Keratinocyte (primary cell): ENCODE measurements around the gene CPT1B. TPM values are rescaled to one million over a fixed set of nuclear protein-coding genes. Genes with fewer than 3 reads are reported as not detected.

Source experiments
- DNase-seq: peaks from one replicate; pipeline ENCODE4 v3.0.0-alpha.2; 2011; ENCODE audit warnings: low read depth, missing footprints, low spot score
- FAIRE-seq: peaks from 2 replicates; lab custom pipeline; 2011; peaks lifted over from hg19 to GRCh38; lab: Jason Lieb, UNC
- H2AFZ ChIP-seq: 2 replicates; pipeline ENCODE4 v1.6.0; 2012; ENCODE audit warnings: low read length, control low read depth, inconsistent platforms; ENCODE audit not compliant: control insufficient read depth
- H3K27ac ChIP-seq: 2 replicates; pipeline ENCODE4 v1.5.1; 2011; ENCODE audit warnings: low read length; ENCODE audit not compliant: control insufficient read depth, insufficient read depth
- H3K27me3 ChIP-seq: 3 replicates; pipeline ENCODE4 v1.6.0; 2011; ENCODE audit warnings: low read length; ENCODE audit not compliant: control insufficient read depth, insufficient read depth; ENCODE audit errors: extremely low read depth
- H3K36me3 ChIP-seq, 2 experiments: 2 replicates in 1 of 2; 3 replicates in 1 of 2; pipeline ENCODE4 v1.5.1; 2011; ENCODE audit warnings: low read length in 2 of 2, mild to moderate bottlenecking in 1 of 2; ENCODE audit not compliant: control insufficient read depth in 2 of 2, insufficient read depth in 2 of 2; ENCODE audit errors: extremely low read depth in 1 of 2
- H3K4me1 ChIP-seq: 3 replicates; pipeline ENCODE4 v1.5.1; 2011; ENCODE audit warnings: low read length; ENCODE audit not compliant: control insufficient read depth, insufficient read depth; ENCODE audit errors: extremely low read depth
- H3K4me2 ChIP-seq: 3 replicates; pipeline ENCODE4 v1.6.0; 2011; ENCODE audit warnings: low read depth, low read length; ENCODE audit not compliant: control insufficient read depth, insufficient read depth; ENCODE audit errors: extremely low read depth
- H3K4me3 ChIP-seq, 3 experiments: fragments of 200-600 bp in 1 of 3; sonication (generic) in 1 of 3; 2 replicates in 2 of 3; 3 replicates in 1 of 3; pipeline ENCODE4 v1.5.1; 2011 to 2016; ENCODE audit warnings: low read length in 3 of 3, mild to moderate bottlenecking in 3 of 3, control low read depth in 2 of 3, inconsistent platforms in 1 of 3, low read depth in 1 of 3, mixed read lengths in 1 of 3, mixed run types in 1 of 3, moderate library complexity in 1 of 3; ENCODE audit not compliant: control insufficient read depth in 2 of 3, insufficient read depth in 2 of 3; ENCODE audit errors: extremely low read depth in 1 of 3
- H3K79me2 ChIP-seq: 2 replicates; pipeline ENCODE4 v1.6.0; 2012; ENCODE audit warnings: low read length; ENCODE audit not compliant: control insufficient read depth, insufficient read depth
- H3K9ac ChIP-seq: 3 replicates; pipeline ENCODE4 v1.6.0; 2011; ENCODE audit warnings: low read length; ENCODE audit not compliant: control insufficient read depth, insufficient read depth; ENCODE audit errors: extremely low read depth
- H3K9me1 ChIP-seq: 3 replicates; pipeline ENCODE4 v1.6.0; 2011; ENCODE audit warnings: low read length; ENCODE audit not compliant: control insufficient read depth, insufficient read depth; ENCODE audit errors: extremely low read depth
- H3K9me3 ChIP-seq: 2 replicates; pipeline ENCODE4 v1.5.1; 2012; ENCODE audit warnings: low read depth, low read length; ENCODE audit not compliant: control insufficient read depth
- H4K20me1 ChIP-seq: 3 replicates; pipeline ENCODE4 v1.6.0; 2011; ENCODE audit warnings: low read length; ENCODE audit not compliant: control insufficient read depth, insufficient read depth; ENCODE audit errors: extremely low read depth
- CTCF ChIP-seq, 3 experiments: IDR thresholded peaks in 1 of 3; conservative IDR thresholded peaks in 1 of 3; optimal IDR thresholded peaks in 1 of 3; 2 replicates in 2 of 3; 3 replicates in 1 of 3; pipeline versions ENCODE3 to v1.5.1; 2011; ENCODE audit warnings: low read length in 3 of 3, mild to moderate bottlenecking in 3 of 3, moderate library complexity in 2 of 3, control low read depth in 1 of 3, inconsistent platforms in 1 of 3; ENCODE audit not compliant: insufficient read depth in 2 of 3; ENCODE audit errors: extremely low read depth in 1 of 3
- EZH2 ChIP-seq: IDR thresholded peaks from one replicate; pipeline ENCODE4 v1.6.1; 2012; ENCODE audit warnings: inconsistent platforms, mild to moderate bottlenecking, low read length, moderate library complexity
- dilution Hi-C: fragments of 300-500 bp; cut with MboI; formaldehyde crosslinking; loops from one replicate; pipeline ENCODE4 v1.7.0; 2020; ENCODE audit warnings: low sequenced_read_pairs; ENCODE audit not compliant: extremely low pct_ligation_motif_present
- polyA plus RNA-seq, 5 experiments: library from polyadenylated mRNA; depleted of rRNA in 3 of 5; stranded (reverse) in 3 of 5; stranded (forward) in 1 of 5; unstranded in 1 of 5; fragments of >200 nt; gene quantifications; 1 replicate in 1 of 5; 2 replicates in 3 of 5; 3 replicates in 1 of 5; pipeline versions ENCODE4 v1.2.1 to v1.2.3, GENCODE V29; 2011 to 2012; ENCODE audit warnings: missing spikeins in 2 of 5, low read depth in 1 of 5, low replicate concordance in 1 of 5

CPT1B gene
- polyA plus RNA-seq, 1 donor (not counting 4 experiments of a cell fraction or from before 2014, with no cell fraction given): 11.0 TPM

- dilution Hi-C loops: no loop called here
- Histone ChIP-seq H2AFZ (no peak overlapping the region), H3K4me2 (no peak overlapping the region), H3K9ac (no peak overlapping the region), H3K4me1 (peaks cover 11% of the 10 kb centered on the region), H3K4me3 (no peak overlapping the region), H3K9me1 (no peaks in the 10 kb centered on the region), H3K79me2 (peaks cover 15% of the 10 kb centered on the region), H3K36me3 (peaks cover 8 to 11% of the 10 kb centered on the region in 2 experiments), H4K20me1 (no peaks in the 10 kb centered on the region), H3K27me3 (no peaks in the 10 kb centered on the region), H3K9me3 (no peaks in the 10 kb centered on the region), H3K27ac (no peak overlapping the region)
- FAIRE-seq: no peak
- TF ChIP-seq EZH2 (no peak), CTCF (optimal IDR thresholded peaks at IDR 0.05 in 1 of 3, IDR thresholded peaks at IDR 0.05 in 1 of 3, conservative IDR thresholded peaks at IDR 0.05 in 1 of 3; ENCODE audit: extremely low read depth in 1 of 3, insufficient read depth in 2 of 3, low read length in 3 of 3) (no peak)
- no peak for DNase-seq
Measured at GRCh38 chr22:50578776-50579310, 616 bp upstream of the CPT1B start.

GRCh38 chr22:50577697-50577986 lies 585 bp downstream of the CPT1B start:
- dilution Hi-C loops: no loop called here
- FAIRE-seq (no peak), DNase-seq (no peak)
- Histone ChIP-seq H3K9ac (no peak overlapping the region), H3K27ac (no peak overlapping the region), H3K27me3 (no peaks in the 10 kb centered on the region), H3K4me2 (no peak overlapping the region), H3K4me3 (no peak overlapping the region), H4K20me1 (no peaks in the 10 kb centered on the region), H3K36me3 (peaks cover 10 to 11% of the 10 kb centered on the region in 2 experiments), H3K9me3 (no peaks in the 10 kb centered on the region), H2AFZ (no peak overlapping the region), H3K9me1 (no peaks in the 10 kb centered on the region), H3K79me2 (peaks cover 11% of the 10 kb centered on the region), H3K4me1 (peaks cover 7% of the 10 kb centered on the region)
- TF ChIP-seq EZH2 (no peak), CTCF (optimal IDR thresholded peaks at IDR 0.05 in 1 of 3, IDR thresholded peaks at IDR 0.05 in 1 of 3, conservative IDR thresholded peaks at IDR 0.05 in 1 of 3; ENCODE audit: extremely low read depth in 1 of 3, insufficient read depth in 2 of 3, low read length in 3 of 3) (no peak)
